Measurements from ENCODE around the gene S100A14.

DNA sequence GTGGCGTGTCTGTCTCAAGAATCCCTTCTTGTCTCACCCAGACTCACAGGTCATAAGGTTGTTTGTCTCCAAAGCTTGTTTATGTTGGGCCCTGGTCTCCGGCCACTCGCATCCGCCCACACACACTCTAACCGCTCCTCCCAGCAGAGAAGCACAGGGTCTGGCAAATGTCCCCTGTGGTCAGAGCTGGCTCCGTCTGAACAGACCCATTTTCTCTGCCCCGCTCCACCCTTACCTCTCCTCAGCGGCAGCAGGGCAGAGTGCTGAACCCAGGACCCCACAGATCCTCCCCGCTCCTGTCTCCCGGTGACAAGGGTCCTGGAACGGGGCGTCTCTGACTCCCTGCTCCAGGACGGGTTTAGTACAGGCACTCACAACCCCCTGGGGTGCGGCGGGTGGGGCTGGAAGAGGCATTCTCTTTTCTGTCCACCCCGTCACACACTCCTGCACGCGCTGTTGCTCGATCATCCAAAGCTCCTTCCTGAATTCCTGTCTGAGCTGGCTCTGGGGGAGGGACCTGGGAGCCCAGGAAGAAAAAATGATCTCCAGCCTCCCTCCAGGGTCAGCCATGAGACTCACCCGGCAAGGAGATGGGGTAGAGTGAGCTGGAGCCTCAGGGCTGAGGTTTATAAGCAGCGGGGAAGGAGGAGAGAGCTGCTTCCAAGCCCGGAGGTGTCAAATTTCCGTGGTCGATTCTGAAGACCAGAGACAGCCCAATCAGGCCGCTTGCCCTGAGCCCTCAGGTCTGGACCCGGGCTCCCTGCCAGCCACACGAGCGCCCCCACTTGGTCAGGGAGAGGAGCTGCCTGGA is 11.0 kb upstream of the S100A14 start, which contains the start of gene S100A13:
- TF ChIP-seq, protein P1, sequence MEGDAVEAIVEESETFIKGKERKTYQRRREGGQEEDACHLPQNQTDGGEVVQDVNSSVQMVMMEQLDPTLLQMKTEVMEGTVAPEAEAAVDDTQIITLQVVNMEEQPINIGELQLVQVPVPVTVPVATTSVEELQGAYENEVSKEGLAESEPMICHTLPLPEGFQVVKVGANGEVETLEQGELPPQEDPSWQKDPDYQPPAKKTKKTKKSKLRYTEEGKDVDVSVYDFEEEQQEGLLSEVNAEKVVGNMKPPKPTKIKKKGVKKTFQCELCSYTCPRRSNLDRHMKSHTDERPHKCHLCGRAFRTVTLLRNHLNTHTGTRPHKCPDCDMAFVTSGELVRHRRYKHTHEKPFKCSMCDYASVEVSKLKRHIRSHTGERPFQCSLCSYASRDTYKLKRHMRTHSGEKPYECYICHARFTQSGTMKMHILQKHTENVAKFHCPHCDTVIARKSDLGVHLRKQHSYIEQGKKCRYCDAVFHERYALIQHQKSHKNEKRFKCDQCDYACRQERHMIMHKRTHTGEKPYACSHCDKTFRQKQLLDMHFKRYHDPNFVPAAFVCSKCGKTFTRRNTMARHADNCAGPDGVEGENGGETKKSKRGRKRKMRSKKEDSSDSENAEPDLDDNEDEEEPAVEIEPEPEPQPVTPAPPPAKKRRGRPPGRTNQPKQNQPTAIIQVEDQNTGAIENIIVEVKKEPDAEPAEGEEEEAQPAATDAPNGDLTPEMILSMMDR (IDR thresholded peaks at IDR 0.05): peak in 3 of 7 experiments; percentile 29 to 51 (median 30)
- TF ChIP-seq POLR2A (IDR thresholded peaks at IDR 0.05) (peak in 1 of 4 donors; percentile 40), EP300 (IDR thresholded peaks at IDR 0.05) (no peak), POLR2AphosphoS5 (IDR thresholded peaks at IDR 0.05) (peak in 2 of 3 donors; percentile 71 to 85)

Data from stomach (tissue), 4 donors.